GM13977 (cell line): ENCODE measurements around the gene LHFPL6.

Source experiments
- DNase-seq: peaks from one replicate; pipeline ENCODE4 v3.0.0; 2012; ENCODE audit warnings: low spot score
- in situ Hi-C: fragments of 300-500 bp; cut with MboI; formaldehyde crosslinking; loops from one replicate; pipeline ENCODE4 v1.12.0; 2022; ENCODE audit warnings: low sequenced_read_pairs, low pct_unique_long_range_greater_than_20kb, mixed read lengths, inconsistent platforms; ENCODE audit not compliant: unreplicated experiment
- TF ChIP-seq, protein P1 (sequence below): IDR thresholded peaks from 2 replicates; pipeline ENCODE4 v1.5.1; 2012; ENCODE audit warnings: mild to moderate bottlenecking, control low read depth; ENCODE audit not compliant: insufficient read depth; ENCODE audit errors: extremely low read depth, missing control alignments

LHFPL6 gene

DNA sequence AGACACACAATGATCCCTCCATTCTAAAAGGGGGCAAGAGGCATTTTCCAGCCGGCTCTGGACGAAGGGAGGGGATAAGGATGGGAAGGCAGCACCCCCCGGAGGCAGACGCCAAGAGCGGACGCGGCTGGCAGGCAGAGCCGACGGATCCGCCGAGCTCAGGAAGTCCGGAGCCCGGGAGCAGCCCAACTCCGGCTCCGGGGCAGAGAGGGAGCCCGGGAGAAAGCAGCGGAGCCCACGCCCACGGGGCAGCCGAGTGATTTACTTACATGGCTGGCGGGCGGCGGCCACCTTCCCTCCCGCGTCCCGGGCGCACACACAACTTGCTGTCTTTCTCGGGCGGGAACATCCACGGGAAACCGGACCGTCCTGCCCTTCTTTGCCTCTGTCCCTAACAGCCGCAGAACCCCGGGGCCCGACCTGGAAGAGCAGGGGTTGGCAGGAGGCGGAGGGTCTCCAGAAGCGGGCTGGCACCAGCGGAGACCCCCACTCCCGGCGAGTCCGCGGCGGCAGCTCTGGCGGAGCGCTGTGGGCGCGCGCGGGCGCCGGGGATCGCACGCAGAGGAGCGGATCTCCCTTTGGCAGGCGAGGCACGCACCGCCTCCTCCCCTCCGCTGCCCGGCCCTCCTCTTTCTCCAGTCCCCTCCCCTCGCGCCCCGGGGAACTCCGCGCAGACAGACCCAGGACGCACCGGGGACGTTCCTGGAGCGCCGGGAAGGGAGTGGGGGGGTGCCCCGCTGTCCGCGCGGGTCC is at the start of gene LHFPL6:
TSS of gene LHFPL6 (minus strand) at position 580 of the 753 bp plus-strand sequence.
- DNase-seq = peak; percentile 82
- TF ChIP-seq, protein P1, sequence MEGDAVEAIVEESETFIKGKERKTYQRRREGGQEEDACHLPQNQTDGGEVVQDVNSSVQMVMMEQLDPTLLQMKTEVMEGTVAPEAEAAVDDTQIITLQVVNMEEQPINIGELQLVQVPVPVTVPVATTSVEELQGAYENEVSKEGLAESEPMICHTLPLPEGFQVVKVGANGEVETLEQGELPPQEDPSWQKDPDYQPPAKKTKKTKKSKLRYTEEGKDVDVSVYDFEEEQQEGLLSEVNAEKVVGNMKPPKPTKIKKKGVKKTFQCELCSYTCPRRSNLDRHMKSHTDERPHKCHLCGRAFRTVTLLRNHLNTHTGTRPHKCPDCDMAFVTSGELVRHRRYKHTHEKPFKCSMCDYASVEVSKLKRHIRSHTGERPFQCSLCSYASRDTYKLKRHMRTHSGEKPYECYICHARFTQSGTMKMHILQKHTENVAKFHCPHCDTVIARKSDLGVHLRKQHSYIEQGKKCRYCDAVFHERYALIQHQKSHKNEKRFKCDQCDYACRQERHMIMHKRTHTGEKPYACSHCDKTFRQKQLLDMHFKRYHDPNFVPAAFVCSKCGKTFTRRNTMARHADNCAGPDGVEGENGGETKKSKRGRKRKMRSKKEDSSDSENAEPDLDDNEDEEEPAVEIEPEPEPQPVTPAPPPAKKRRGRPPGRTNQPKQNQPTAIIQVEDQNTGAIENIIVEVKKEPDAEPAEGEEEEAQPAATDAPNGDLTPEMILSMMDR = peak; percentile 37
- in situ Hi-C loops = loop anchor here (25.0 kb wide), 2 partner anchors 465 to 540 kb away; no protein-coding TSS in a partner anchor

DNA sequence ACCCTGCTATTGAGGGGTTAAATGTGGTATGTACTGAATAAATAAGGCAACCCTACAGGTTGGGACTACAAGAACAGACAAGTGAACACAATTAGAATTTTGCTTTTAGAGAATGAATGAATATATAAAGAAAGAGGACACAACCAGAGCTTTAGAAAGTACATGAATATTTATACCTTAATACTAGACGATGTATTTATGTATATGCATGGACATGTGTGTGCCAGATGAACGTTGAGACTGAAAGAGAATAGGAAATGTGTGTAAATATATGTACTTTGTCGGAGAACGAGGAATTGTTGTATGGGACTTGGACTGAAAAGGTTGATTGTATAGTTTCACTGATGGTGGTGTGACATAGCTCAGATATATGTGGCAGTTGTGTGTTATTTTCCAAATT is 43.1 kb upstream of the LHFPL6 start:
- DNase-seq = no peak
- TF ChIP-seq, protein P1 = no peak

DNA sequence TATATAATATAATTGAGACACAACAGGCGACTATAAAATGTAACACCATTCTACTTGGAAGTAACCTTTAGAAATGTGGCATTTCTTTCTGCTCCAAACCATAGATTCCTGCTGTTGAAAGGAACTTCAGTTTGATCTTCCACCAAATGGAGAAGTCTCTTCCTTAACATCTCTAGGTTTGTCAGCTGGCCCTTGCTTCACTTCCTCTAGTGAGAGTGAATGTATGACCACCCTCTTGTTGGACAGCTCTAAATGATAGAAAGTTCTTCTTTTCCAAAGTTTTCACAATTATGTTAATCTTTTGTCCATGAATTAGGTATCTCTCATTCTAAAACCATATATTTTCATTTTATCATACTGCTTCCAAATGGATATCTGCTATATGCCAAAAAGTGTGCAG is 38.7 kb upstream of the LHFPL6 start:
- DNase-seq = no peak
- in situ Hi-C loops = no loop called here
- TF ChIP-seq, protein P1 = no peak

More for the DNA sequence above, 43.1 kb upstream of the LHFPL6 start:
- in situ Hi-C loops = no loop called here

DNA sequence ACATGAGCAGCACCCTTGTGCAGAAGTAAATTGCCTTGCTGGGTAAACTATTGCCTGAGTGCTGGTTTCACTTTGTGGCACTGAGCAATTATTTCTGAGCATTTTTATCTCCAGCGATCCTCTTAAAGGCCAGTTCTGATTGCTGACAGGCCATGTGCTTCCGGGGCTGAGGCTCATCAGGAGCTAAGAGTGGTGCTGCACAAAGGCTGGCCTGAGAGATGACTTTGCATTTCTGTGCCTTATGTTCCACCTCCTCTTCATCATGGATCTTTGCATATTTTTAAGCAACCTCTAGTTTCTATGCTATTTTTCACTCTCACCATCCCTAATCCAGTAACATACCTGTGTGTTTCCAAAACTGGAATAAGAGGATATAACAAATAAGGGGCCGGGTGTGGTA is 34.9 kb upstream of the LHFPL6 start:
- in situ Hi-C loops = no loop called here
- DNase-seq = no peak
- TF ChIP-seq, protein P1 = no peak

DNA sequence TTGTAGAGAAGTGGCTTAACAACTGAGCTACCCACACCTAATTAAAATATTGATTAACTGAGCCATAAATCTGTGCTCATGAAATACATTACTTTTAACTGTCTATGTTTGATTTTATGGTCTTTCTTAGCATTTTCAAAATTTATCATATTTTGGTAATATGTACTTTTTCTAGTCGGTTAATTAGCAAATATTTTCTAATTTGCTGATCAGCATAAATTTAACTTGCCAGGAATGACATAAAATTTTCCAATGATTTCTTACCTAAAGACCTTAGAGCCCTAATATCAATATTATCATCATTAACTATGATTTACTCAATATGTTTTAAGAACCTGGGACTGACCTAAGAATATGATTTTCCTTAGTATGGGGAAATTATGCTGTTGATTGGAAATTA is 32.6 kb upstream of the LHFPL6 start:
- in situ Hi-C loops = no loop called here
- no peak for DNase-seq
- TF ChIP-seq, protein P1 = no peak

DNA sequence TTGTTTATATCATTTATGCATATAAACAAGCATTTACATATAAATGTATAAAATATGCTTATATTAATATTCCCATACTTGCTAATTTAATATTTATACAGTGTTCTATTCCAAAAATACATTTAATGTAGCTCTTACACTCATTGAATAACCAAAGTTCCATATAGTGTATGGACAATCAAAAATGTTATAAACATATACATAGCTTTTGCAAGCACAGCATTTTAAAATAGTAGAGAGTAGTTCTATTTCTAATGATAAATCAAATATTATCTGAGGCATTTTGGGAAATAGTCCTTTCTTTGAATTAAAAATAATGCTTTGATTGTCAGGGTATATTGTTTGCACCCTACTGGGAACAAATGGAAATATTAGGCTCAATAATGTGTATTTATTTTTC is 30.0 kb upstream of the LHFPL6 start:
- TF ChIP-seq, protein P1 = no peak
- no peak for DNase-seq
- in situ Hi-C loops = no loop called here
